Measurements from ENCODE around the gene TTC9B. TPM values are rescaled to one million over a fixed set of nuclear protein-coding genes. Genes with fewer than 3 reads are reported as not detected.

Gene TTC9B
- total and polyA plus RNA-seq, 2 experiments from 2014 or later, result 0.63 to 1.0 TPM

- no peak for TF ChIP-seq NANOG (IDR thresholded peaks at IDR 0.05; ENCODE audit: borderline replicate concordance)
- no peak for TF ChIP-seq REST (IDR thresholded peaks at IDR 0.05; ENCODE audit: unreplicated experiment)
These were observed 9.6 kb downstream of the TTC9B start (continued) for GRCh38 chr19:40208602-40209001.

- H2AFZ ChIP-seq, result no peak overlapping the region
- no peaks in the 10 kb centered on the region for H3K4me1 ChIP-seq (ENCODE audit: insufficient read depth)
- H3K27me3 Mint-ChIP-seq (ENCODE audit: insufficient read depth, low read depth, poor library complexity), result peaks cover 5% of the 10 kb centered on the region
- 0 out of 2 replicates have a peak, but pooled peaks cover 3% of the 10 kb centered on the region for H3K36me3 ChIP-seq (ENCODE audit: insufficient read depth)
- H3F3A ChIP-seq (replicated peaks; ENCODE audit: low read depth), result no peaks in the 10 kb centered on the region
- no peak overlapping the region for H3K27ac Mint-ChIP-seq
- H3K27me3 ChIP-seq (ENCODE audit: insufficient read depth), result no peaks in the 10 kb centered on the region
- peaks cover 13% of the 10 kb centered on the region for H3K36me3 Mint-ChIP-seq (ENCODE audit: low read depth)
- H3K4me2 ChIP-seq, result no peak overlapping the region
- H3K4me3 ChIP-seq, result no peak overlapping the region
- no peaks in the 10 kb centered on the region for H3K79me2 ChIP-seq (replicated peaks; ENCODE audit: insufficient read depth)
- no peaks in the 10 kb centered on the region for H3K9me3 Mint-ChIP-seq
- no peak overlapping the region for H3K4me3 Mint-ChIP-seq
- DNase-seq (ENCODE audit: low spot score) (no peak), ATAC-seq (peak; percentile 86)
- no peaks in the 10 kb centered on the region for H3K9me2 ChIP-seq (ENCODE audit: insufficient read depth)
- no peak overlapping the region for H3K27ac ChIP-seq (ENCODE audit: low read depth)
- TF ChIP-seq JUNB (IDR thresholded peaks at IDR 0.05; ENCODE audit: unreplicated experiment) (no peak), REST (IDR thresholded peaks at IDR 0.05; ENCODE audit: unreplicated experiment) (no peak), CTCF (conservative IDR thresholded peaks at IDR 0.05; ENCODE audit: low read depth in 2 of 2) (no peak), POLR2AphosphoS5 (IDR thresholded peaks at IDR 0.05; ENCODE audit: low read depth) (no peak), NANOG (IDR thresholded peaks at IDR 0.05; ENCODE audit: borderline replicate concordance) (no peak), CREB1 (CRISPR knock-in tag; IDR thresholded peaks at IDR 0.05; ENCODE audit: low read depth) (no peak), STAT1 (IDR thresholded peaks at IDR 0.05; ENCODE audit: unreplicated experiment) (no peak), ZNF114 (CRISPR knock-in tag; IDR thresholded peaks at IDR 0.05) (no peak)
- H4K20me1 ChIP-seq (replicated peaks; ENCODE audit: insufficient read depth), result 0 out of 2 replicates have a peak, but pooled peaks cover 3% of the 10 kb centered on the region
- H3K4me1 Mint-ChIP-seq, result peaks cover 8% of the 10 kb centered on the region
These were observed 12.4 kb downstream of the TTC9B start for GRCh38 chr19:40205760-40206159.
